ENCODE results near the gene MATN3. TPM values are rescaled to one million over a fixed set of nuclear protein-coding genes. Genes with fewer than 3 reads are reported as not detected.

MATN3 gene
- total RNA-seq, 3 donors from 2014 or later (not counting 1 experiment from before 2014, with no cell fraction given) = not detected

GRCh38 chr2:20060106-20060505, 47.6 kb upstream of the MATN3 start:
- Histone ChIP-seq H3K27ac (ENCODE audit: low read length) (no peak overlapping the region), H3K36me3 (ENCODE audit: control insufficient read depth, insufficient read depth, low read length) (no peaks in the 10 kb centered on the region), H3K27me3 (ENCODE audit: control insufficient read depth, insufficient read depth, low read length) (peaks cover 8% of the 10 kb centered on the region), H3K4me3 (ENCODE audit: low read length) (no peak overlapping the region), H3K4me1 (ENCODE audit: control insufficient read depth, insufficient read depth, low read length) (no peaks in the 10 kb centered on the region), H3K9me3 (ENCODE audit: control insufficient read depth, insufficient read depth, low read length) (no peaks in the 10 kb centered on the region)
- Mint-ChIP-seq H3K36me3 (no peaks in the 10 kb centered on the region), H3K4me3 (no peak overlapping the region), H3K27me3 (ENCODE audit: low read depth in 2 of 2) (peaks cover 30 to 38% of the 10 kb centered on the region in 2 donors), H3K4me1 (no peaks in the 10 kb centered on the region), H3K27ac (no peak overlapping the region), H3K9me3 (no peaks in the 10 kb centered on the region)
- intact Hi-C loops (cut with micrococcal nuclease) = no loop called here
- ATAC-seq (no peak), DNase-seq (no peak)
- no peak for TF ChIP-seq CTCF (IDR thresholded peaks at IDR 0.05)
- 100% methylated on average over 1 of the region's 1 CpG for WGBS (ENCODE audit: insufficient coverage)

- no peak overlapping the region for H3K27ac Mint-ChIP-seq
- H3K4me1 ChIP-seq (ENCODE audit: control insufficient read depth, insufficient read depth, low read length) = peaks cover 1% of the 10 kb centered on the region
- no peaks in the 10 kb centered on the region for H3K36me3 Mint-ChIP-seq
- H3K9me3 Mint-ChIP-seq = no peaks in the 10 kb centered on the region
- TF ChIP-seq CTCF (IDR thresholded peaks at IDR 0.05) = no peak
- H3K9me3 ChIP-seq (ENCODE audit: control insufficient read depth, insufficient read depth, low read length) = no peaks in the 10 kb centered on the region
- no peak overlapping the region for H3K27ac ChIP-seq (ENCODE audit: low read length)
- intact Hi-C loops (cut with micrococcal nuclease) = no loop called here
- no peaks in the 10 kb centered on the region for H3K36me3 ChIP-seq (ENCODE audit: control insufficient read depth, insufficient read depth, low read length)
- peaks cover 17% of the 10 kb centered on the region for H3K27me3 ChIP-seq (ENCODE audit: control insufficient read depth, insufficient read depth, low read length)
- H3K27me3 Mint-ChIP-seq (ENCODE audit: low read depth in 2 of 2) = peaks cover 30 to 36% of the 10 kb centered on the region in 2 donors
- no CpG with 5 or more reads among the region's 1 CpG for WGBS (ENCODE audit: insufficient coverage)
- no peak overlapping the region for H3K4me3 ChIP-seq (ENCODE audit: low read length)
- H3K4me1 Mint-ChIP-seq = no peaks in the 10 kb centered on the region
- DNase-seq (no peak), ATAC-seq (no peak)
- no peak overlapping the region for H3K4me3 Mint-ChIP-seq
Observed at GRCh38 chr2:20057268-20057667, 44.8 kb upstream of the MATN3 start.

DNA sequence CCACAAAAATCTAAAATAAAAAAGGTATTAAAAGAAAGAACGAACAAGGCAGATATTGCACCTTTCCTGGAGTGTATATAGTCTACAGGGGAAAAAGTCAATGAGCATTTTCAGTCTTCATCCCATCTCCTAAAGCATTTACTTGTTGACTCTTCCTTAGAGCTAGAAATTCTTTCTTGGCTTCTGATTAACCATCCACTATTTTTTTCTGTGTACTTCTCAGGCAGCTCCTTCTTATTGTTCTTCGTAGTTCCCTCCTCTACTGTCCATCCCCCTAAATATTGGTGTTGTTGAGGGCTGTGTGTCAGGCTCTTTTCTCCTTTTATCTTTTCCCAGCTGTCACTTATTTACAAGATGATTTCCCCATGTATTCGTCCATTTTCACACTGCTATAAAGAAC, 42.5 kb upstream of the MATN3 start:
- H3K36me3 Mint-ChIP-seq = no peaks in the 10 kb centered on the region
- Histone ChIP-seq H3K4me3 (ENCODE audit: low read length) (no peak overlapping the region), H3K9me3 (ENCODE audit: control insufficient read depth, insufficient read depth, low read length) (no peaks in the 10 kb centered on the region), H3K36me3 (ENCODE audit: control insufficient read depth, insufficient read depth, low read length) (no peaks in the 10 kb centered on the region), H3K27ac (ENCODE audit: low read length) (no peak overlapping the region), H3K4me1 (ENCODE audit: control insufficient read depth, insufficient read depth, low read length) (peaks cover 14% of the 10 kb centered on the region), H3K27me3 (ENCODE audit: control insufficient read depth, insufficient read depth, low read length) (peaks cover 17% of the 10 kb centered on the region)
- intact Hi-C loops (cut with micrococcal nuclease) = loop anchor here (5.0 kb wide), 1 partner anchor 272 kb away; no protein-coding TSS in a partner anchor
- no peak overlapping the region for H3K4me3 Mint-ChIP-seq
- TF ChIP-seq CTCF (IDR thresholded peaks at IDR 0.05) = no peak
- no peak overlapping the region for H3K27ac Mint-ChIP-seq
- H3K9me3 Mint-ChIP-seq = no peaks in the 10 kb centered on the region
- 100% methylated on average over 1 of the region's 3 CpGs for WGBS (ENCODE audit: insufficient coverage)
- DNase-seq = no peak
- no peak for ATAC-seq
- peaks cover 0 to 11% of the 10 kb centered on the region in 2 donors for H3K4me1 Mint-ChIP-seq
- peaks cover 25 to 30% of the 10 kb centered on the region in 2 donors for H3K27me3 Mint-ChIP-seq (ENCODE audit: low read depth in 2 of 2)

GRCh38 chr2:20054119-20054518, 41.7 kb upstream of the MATN3 start:
- Histone ChIP-seq H3K9me3 (ENCODE audit: control insufficient read depth, insufficient read depth, low read length) (no peaks in the 10 kb centered on the region), H3K36me3 (ENCODE audit: control insufficient read depth, insufficient read depth, low read length) (no peaks in the 10 kb centered on the region), H3K27ac (ENCODE audit: low read length) (no peak overlapping the region), H3K27me3 (ENCODE audit: control insufficient read depth, insufficient read depth, low read length) (peaks cover 17% of the 10 kb centered on the region), H3K4me1 (ENCODE audit: control insufficient read depth, insufficient read depth, low read length) (peaks cover 14% of the 10 kb centered on the region), H3K4me3 (ENCODE audit: low read length) (no peak overlapping the region)
- Mint-ChIP-seq H3K9me3 (no peaks in the 10 kb centered on the region), H3K27ac (no peak overlapping the region), H3K36me3 (no peaks in the 10 kb centered on the region), H3K4me1 (peaks cover 0 to 19% of the 10 kb centered on the region in 2 donors), H3K27me3 (ENCODE audit: low read depth in 2 of 2) (peaks cover 25 to 30% of the 10 kb centered on the region in 2 donors), H3K4me3 (no peak overlapping the region)
- ATAC-seq (no peak), DNase-seq (no peak)
- intact Hi-C loops (cut with micrococcal nuclease) = loop anchor here (5.0 kb wide), 1 partner anchor 273 kb away; no protein-coding TSS in a partner anchor
- WGBS (ENCODE audit: insufficient coverage) = 91% methylated on average over 6 of the region's 6 CpGs
- TF ChIP-seq CTCF (IDR thresholded peaks at IDR 0.05) = no peak

Data from natural killer cell (primary cell).